Subcutaneous adipose tissue (tissue), 4 donors: ENCODE results near the gene SYNGR1. TPM values are rescaled to one million over a fixed set of nuclear protein-coding genes. Genes with fewer than 3 reads are reported as not detected.

Source experiments
- CTCF ChIP-seq: fragments of 450-650 bp; IDR thresholded peaks from one replicate; pipeline ENCODE4 v1.5.1; 2016; ENCODE audit warnings: low read depth, mild to moderate bottlenecking, control low read depth, antibody characterized with exemption, moderate library complexity
- total RNA-seq, 4 donors: library from RNA; depleted of rRNA; stranded (reverse); fragments of >200 nt; gene quantifications; one replicate each; pipeline ENCODE4 v1.1.0, GENCODE V29; 2016

The SYNGR1 gene, protein sequence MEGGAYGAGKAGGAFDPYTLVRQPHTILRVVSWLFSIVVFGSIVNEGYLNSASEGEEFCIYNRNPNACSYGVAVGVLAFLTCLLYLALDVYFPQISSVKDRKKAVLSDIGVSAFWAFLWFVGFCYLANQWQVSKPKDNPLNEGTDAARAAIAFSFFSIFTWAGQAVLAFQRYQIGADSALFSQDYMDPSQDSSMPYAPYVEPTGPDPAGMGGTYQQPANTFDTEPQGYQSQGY
- total RNA-seq, result 10 to 100 TPM in 1 of 4 donors, 1 to 10 TPM in 3; 2.6 to 15.3 (median 3.7) TPM

GRCh38 chr22:39349967-39350726 lies at the start of gene SYNGR1:
TSS of gene SYNGR1 (plus strand) at chr22:39349991. CDS start at chr22:39350011, 20 bp downstream.
- no peak for TF ChIP-seq CTCF

- no peak for TF ChIP-seq CTCF
Measured at GRCh38 chr22:39300186-39300830, 49.5 kb upstream of the SYNGR1 start.

GRCh38 chr22:39301108-39301507 lies 48.7 kb upstream of the SYNGR1 start:
- TF ChIP-seq CTCF, result no peak

DNA sequence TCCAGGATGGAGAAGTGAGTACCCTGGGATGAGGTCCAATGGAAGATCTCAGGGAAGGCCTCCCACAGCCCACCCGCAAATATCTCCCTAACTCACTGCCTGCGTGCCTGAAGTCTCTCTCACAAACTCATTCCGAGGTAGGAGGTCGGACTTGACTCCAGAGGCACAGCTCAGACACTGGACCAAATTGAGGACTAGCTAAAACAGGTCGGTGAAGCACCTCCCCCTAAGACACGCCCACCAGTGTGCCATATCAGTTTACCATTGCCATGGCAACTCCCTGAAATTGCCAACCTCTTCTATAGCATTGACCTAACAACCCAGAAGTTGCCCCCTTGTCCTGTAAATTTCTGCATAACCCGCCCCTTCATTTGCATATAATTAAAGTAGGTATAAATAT lies 47.9 kb upstream of the SYNGR1 start:
- TF ChIP-seq CTCF, result no peak

DNA sequence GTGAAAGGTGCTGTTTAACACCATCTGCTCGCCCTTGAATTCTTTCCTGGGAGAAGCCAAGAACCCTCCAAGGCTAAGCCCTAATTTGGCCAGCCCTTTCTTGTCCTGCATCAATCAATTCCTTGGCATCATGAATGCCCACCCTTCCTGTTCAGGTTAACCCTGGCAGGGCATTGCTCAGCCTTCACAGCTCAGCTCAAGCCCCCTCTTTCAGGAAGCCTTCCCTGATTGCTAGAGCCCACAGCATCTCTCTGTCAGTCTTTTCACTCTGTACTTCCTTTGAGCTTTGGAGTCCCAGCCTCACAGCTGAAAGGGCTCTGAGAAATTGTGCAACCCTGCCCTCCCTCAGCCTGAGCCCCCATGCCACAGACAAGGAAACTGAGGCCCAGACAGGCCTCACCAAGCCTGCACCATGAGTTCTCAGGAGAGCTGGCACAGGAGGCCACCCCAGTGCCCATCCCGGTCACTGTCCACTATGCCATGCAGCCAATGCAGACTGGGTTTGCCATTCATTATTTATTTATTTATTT lies 47.3 kb upstream of the SYNGR1 start:
- no peak for TF ChIP-seq CTCF

DNA sequence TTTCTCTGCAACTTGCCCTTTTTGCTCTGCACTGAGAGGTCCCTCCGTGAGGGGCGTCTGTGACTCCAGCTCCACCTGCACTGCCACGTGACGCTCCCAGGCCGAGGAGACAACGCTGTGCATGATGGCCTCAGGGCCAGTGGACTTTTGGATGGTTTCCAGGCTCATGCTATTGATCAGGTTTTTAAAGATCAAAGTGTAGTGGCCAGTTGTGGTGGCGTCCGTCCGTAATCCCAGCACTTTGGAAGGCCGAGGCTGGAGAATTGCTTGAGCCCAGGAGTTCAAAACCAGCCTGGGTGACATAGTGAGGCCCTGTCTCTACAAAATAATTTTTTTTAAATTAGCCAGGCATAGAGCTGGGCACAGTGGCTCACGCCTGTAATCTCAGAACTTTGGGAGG lies 46.4 kb upstream of the SYNGR1 start:
- TF ChIP-seq CTCF, result no peak
